HEK293 (cell line): ENCODE measurements around the gene JMJD6.

ENCODE experiments used
- AEBP2 ChIP-seq: fragments of 450-650 bp; formaldehyde crosslinking; IDR thresholded peaks from 2 replicates; pipeline ENCODE4 v1.5.1; 2016; ENCODE audit warnings: missing biosample characterization, missing genetic modification characterization, borderline replicate concordance
- BCL11A ChIP-seq: fragments of 450-650 bp; formaldehyde crosslinking; IDR thresholded peaks from 2 replicates; pipeline ENCODE4 v1.5.1; 2016; ENCODE audit warnings: low read depth, missing biosample characterization, missing genetic modification characterization
- EGR2 ChIP-seq: fragments of 450-650 bp; formaldehyde crosslinking; IDR thresholded peaks from 2 replicates; pipeline ENCODE4 v1.5.1; 2016; ENCODE audit warnings: low read depth, missing biosample characterization, missing genetic modification characterization
- HIC1 ChIP-seq: fragments of 450-650 bp; formaldehyde crosslinking; IDR thresholded peaks from 2 replicates; pipeline ENCODE4 v1.5.1; 2016; ENCODE audit warnings: missing biosample characterization, missing genetic modification characterization
- MYNN ChIP-seq: fragments of 450-650 bp; formaldehyde crosslinking; IDR thresholded peaks from 2 replicates; pipeline ENCODE4 v1.5.1; 2016; ENCODE audit warnings: missing biosample characterization, missing genetic modification characterization, borderline replicate concordance
- OVOL3 ChIP-seq: fragments of 450-650 bp; formaldehyde crosslinking; IDR thresholded peaks from 2 replicates; pipeline ENCODE4 v1.5.1; 2016; ENCODE audit warnings: missing biosample characterization, missing genetic modification characterization
- PRDM1 ChIP-seq: fragments of 450-650 bp; formaldehyde crosslinking; IDR thresholded peaks from 2 replicates; pipeline ENCODE4; 2016; ENCODE audit warnings: missing biosample characterization, missing genetic modification characterization
- SCRT2 ChIP-seq: fragments of 450-650 bp; formaldehyde crosslinking; IDR thresholded peaks from 2 replicates; pipeline ENCODE4 v1.5.1; 2016; ENCODE audit warnings: missing biosample characterization, missing genetic modification characterization
- TCF7L2 ChIP-seq: IDR thresholded peaks from 2 replicates; pipeline ENCODE4 v1.6.1; 2011; ENCODE audit warnings: low read depth, mild to moderate bottlenecking, inconsistent platforms, low read length, moderate library complexity, borderline replicate concordance
- ZFHX2 ChIP-seq: fragments of 450-650 bp; formaldehyde crosslinking; conservative IDR thresholded peaks from 2 replicates; pipeline ENCODE4 v1.5.1; 2016; ENCODE audit warnings: missing biosample characterization, missing genetic modification characterization
- ZFP69B ChIP-seq: fragments of 450-650 bp; formaldehyde crosslinking; IDR thresholded peaks from 2 replicates; pipeline ENCODE4 v1.5.1; 2016; ENCODE audit warnings: missing biosample characterization, missing genetic modification characterization
- ZIC2 ChIP-seq: fragments of 450-650 bp; formaldehyde crosslinking; IDR thresholded peaks from 2 replicates; pipeline ENCODE4 v1.5.1; 2016; ENCODE audit warnings: missing biosample characterization, missing genetic modification characterization
- ZNF121 ChIP-seq: fragments of 450-650 bp; formaldehyde crosslinking; IDR thresholded peaks from 2 replicates; pipeline ENCODE4 v1.5.1; 2016; ENCODE audit warnings: missing biosample characterization, missing genetic modification characterization
- ZNF19 ChIP-seq: fragments of 450-650 bp; formaldehyde crosslinking; IDR thresholded peaks from 2 replicates; pipeline ENCODE4; 2016; ENCODE audit warnings: missing biosample characterization, missing genetic modification characterization, low read depth
- ZNF239 ChIP-seq: fragments of 450-650 bp; formaldehyde crosslinking; IDR thresholded peaks from 2 replicates; pipeline ENCODE4 v1.5.1; 2016; ENCODE audit warnings: missing biosample characterization, missing genetic modification characterization
- ZNF26 ChIP-seq: fragments of 450-650 bp; formaldehyde crosslinking; IDR thresholded peaks from 2 replicates; pipeline ENCODE4 v1.5.1; 2016; ENCODE audit warnings: missing biosample characterization, missing genetic modification characterization
- ZNF266 ChIP-seq: fragments of 450-650 bp; formaldehyde crosslinking; IDR thresholded peaks from 2 replicates; pipeline ENCODE4 v1.5.1; 2016; ENCODE audit warnings: missing biosample characterization, missing genetic modification characterization, low read depth
- ZNF280D ChIP-seq: fragments of 450-650 bp; formaldehyde crosslinking; IDR thresholded peaks from 2 replicates; pipeline ENCODE4 v1.5.1; 2016; ENCODE audit warnings: missing biosample characterization, missing genetic modification characterization
- ZNF324 ChIP-seq: fragments of 450-650 bp; formaldehyde crosslinking; IDR thresholded peaks from 2 replicates; pipeline ENCODE4 v1.5.1; 2016; ENCODE audit warnings: missing biosample characterization, missing genetic modification characterization
- ZNF341 ChIP-seq: fragments of 450-650 bp; formaldehyde crosslinking; IDR thresholded peaks from 2 replicates; pipeline ENCODE4; 2016; ENCODE audit warnings: low read depth, missing biosample characterization, missing genetic modification characterization
- ZNF350 ChIP-seq: fragments of 450-650 bp; formaldehyde crosslinking; IDR thresholded peaks from 2 replicates; pipeline ENCODE4 v1.5.0; 2017; ENCODE audit warnings: missing biosample characterization, mild to moderate bottlenecking, missing genetic modification characterization
- ZNF37A ChIP-seq: fragments of 450-650 bp; IDR thresholded peaks from 2 replicates; pipeline ENCODE4 v1.5.1; 2018; ENCODE audit warnings: missing biosample characterization, missing genetic modification characterization
- ZNF404 ChIP-seq: fragments of 450-650 bp; formaldehyde crosslinking; IDR thresholded peaks from 2 replicates; pipeline ENCODE4 v1.5.1; 2017; ENCODE audit warnings: missing biosample characterization, missing genetic modification characterization
- ZNF433 ChIP-seq: fragments of 450-650 bp; formaldehyde crosslinking; IDR thresholded peaks from 2 replicates; pipeline ENCODE4 v1.5.1; 2016; ENCODE audit warnings: missing biosample characterization, missing genetic modification characterization, low read depth
- ZNF544 ChIP-seq: fragments of 450-650 bp; formaldehyde crosslinking; IDR thresholded peaks from 2 replicates; pipeline ENCODE4 v1.5.0; 2017; ENCODE audit warnings: missing biosample characterization, missing genetic modification characterization
- ZNF571 ChIP-seq: fragments of 450-650 bp; formaldehyde crosslinking; IDR thresholded peaks from 2 replicates; pipeline ENCODE4 v1.5.0; 2017; ENCODE audit warnings: missing biosample characterization, missing genetic modification characterization
- ZNF580 ChIP-seq: fragments of 450-650 bp; formaldehyde crosslinking; IDR thresholded peaks from 2 replicates; pipeline ENCODE4 v1.5.1; 2016; ENCODE audit warnings: missing biosample characterization, missing genetic modification characterization
- ZNF596 ChIP-seq: fragments of 450-650 bp; IDR thresholded peaks from 2 replicates; pipeline ENCODE4 v1.5.0; 2018; ENCODE audit warnings: missing biosample characterization, mild to moderate bottlenecking, missing genetic modification characterization, moderate library complexity
- ZNF623 ChIP-seq: fragments of 450-650 bp; formaldehyde crosslinking; IDR thresholded peaks from 2 replicates; pipeline ENCODE4 v1.5.1; 2016; ENCODE audit warnings: missing biosample characterization, missing genetic modification characterization
- ZNF776 ChIP-seq: fragments of 450-650 bp; formaldehyde crosslinking; IDR thresholded peaks from 2 replicates; pipeline ENCODE4 v1.5.0; 2017; ENCODE audit warnings: missing biosample characterization, missing genetic modification characterization, borderline replicate concordance
- ZNF830 ChIP-seq: fragments of 450-650 bp; IDR thresholded peaks from 2 replicates; pipeline ENCODE4 v1.5.0; 2018; ENCODE audit warnings: missing biosample characterization, missing genetic modification characterization, low read depth, mild to moderate bottlenecking, moderate library complexity

JMJD6 gene

GRCh38 chr17:76671123-76671911, 55.1 kb downstream of the JMJD6 start (continued):
- TF ChIP-seq HIC1: peak; percentile 98
- no peak for TF ChIP-seq ZNF350 (tag by site-specific recombination)
- no peak for TF ChIP-seq ZNF623 (tag by site-specific recombination)
- TF ChIP-seq TCF7L2: no peak
- 0 out of 2 replicates have a peak, but pooled peaks have one; percentile 80 for TF ChIP-seq ZNF280D (tag by site-specific recombination)
- no peak for TF ChIP-seq ZNF830 (tag by site-specific recombination)
- TF ChIP-seq AEBP2 (tag by site-specific recombination): no peak
- TF ChIP-seq ZNF580: peak; percentile 88
- peak; percentile 57; the same call in 1 of the 2 replicates for TF ChIP-seq MYNN (tag by site-specific recombination)
- peak; percentile 81; the same call in 1 of the 2 replicates for TF ChIP-seq ZFP69B (tag by site-specific recombination)
- peak; percentile 59; the same call in 1 of the 2 replicates for TF ChIP-seq EGR2 (tag by site-specific recombination)
- TF ChIP-seq ZNF596: no peak
- no peak for TF ChIP-seq ZNF26 (tag by site-specific recombination)
- TF ChIP-seq ZNF341 (tag by site-specific recombination): peak; percentile 1; the same call in 1 of the 2 replicates
- no peak for TF ChIP-seq SCRT2 (tag by site-specific recombination)
- no peak for TF ChIP-seq ZNF571
- TF ChIP-seq ZNF433 (tag by site-specific recombination): no peak
- no peak for TF ChIP-seq ZNF544 (tag by site-specific recombination)
- no peak for TF ChIP-seq ZNF776
- peak; percentile 84; the same call in 1 of the 2 replicates for TF ChIP-seq BCL11A
- no peak for TF ChIP-seq ZNF266
- TF ChIP-seq ZNF19 (tag by site-specific recombination): peak; percentile 36; the same call in 1 of the 2 replicates
- peak; percentile 12; the same call in 1 of the 2 replicates for TF ChIP-seq ZNF121 (tag by site-specific recombination)
- peak; percentile 65 for TF ChIP-seq ZFHX2 (tag by site-specific recombination)
- no peak for TF ChIP-seq ZNF37A
- peak; percentile 83 for TF ChIP-seq ZNF324
- peak; percentile 78 for TF ChIP-seq ZIC2 (tag by site-specific recombination)
- TF ChIP-seq PRDM1: peak; percentile 93
- TF ChIP-seq ZNF239: peak; percentile 81; the same call in 1 of the 2 replicates
- TF ChIP-seq ZNF404 (tag by site-specific recombination): no peak
- TF ChIP-seq OVOL3 (tag by site-specific recombination): peak; percentile 64; the same call in 1 of the 2 replicates
